GM19452 (cell line): ENCODE measurements around the gene BTBD9.
"Not testable (repeated sequence)": the region's sequence is repeated elsewhere in the genome, so short reads cannot be mapped to it uniquely, and the experiment has no call there.

ENCODE experiments used
- ATAC-seq: cut with Tn5 transposase; IDR thresholded peaks from one replicate; pipeline ENCODE4 v1.9.1; 2021; ENCODE audit not compliant: unreplicated experiment

The BTBD9 gene

DNA sequence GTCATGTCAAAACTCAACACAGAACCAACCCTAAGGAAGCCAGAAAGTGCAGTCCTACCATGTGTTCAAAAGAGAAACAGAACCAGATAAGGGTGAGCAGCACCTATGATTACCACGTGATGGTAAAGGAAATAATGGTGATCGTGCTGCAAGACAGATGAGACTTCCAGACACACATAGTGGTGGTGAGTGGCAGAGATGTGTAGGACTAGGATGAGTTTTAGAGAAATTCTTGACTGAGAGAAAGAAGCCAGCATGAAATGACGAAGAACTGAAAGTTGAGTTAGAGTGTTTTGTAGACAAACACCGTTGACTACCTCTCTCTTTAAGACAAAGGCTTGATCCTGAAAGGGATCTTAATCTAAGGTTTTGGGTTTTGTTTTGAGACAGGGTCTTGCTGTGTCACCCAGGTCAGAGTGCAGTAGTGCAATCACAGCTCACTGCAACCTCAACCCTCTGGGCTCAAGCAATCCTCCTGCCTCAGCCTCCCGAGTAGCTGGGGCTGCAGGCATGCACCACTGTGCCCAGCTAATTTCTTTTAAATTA, 10.6 kb upstream of the BTBD9 start:
- no peak for ATAC-seq

DNA sequence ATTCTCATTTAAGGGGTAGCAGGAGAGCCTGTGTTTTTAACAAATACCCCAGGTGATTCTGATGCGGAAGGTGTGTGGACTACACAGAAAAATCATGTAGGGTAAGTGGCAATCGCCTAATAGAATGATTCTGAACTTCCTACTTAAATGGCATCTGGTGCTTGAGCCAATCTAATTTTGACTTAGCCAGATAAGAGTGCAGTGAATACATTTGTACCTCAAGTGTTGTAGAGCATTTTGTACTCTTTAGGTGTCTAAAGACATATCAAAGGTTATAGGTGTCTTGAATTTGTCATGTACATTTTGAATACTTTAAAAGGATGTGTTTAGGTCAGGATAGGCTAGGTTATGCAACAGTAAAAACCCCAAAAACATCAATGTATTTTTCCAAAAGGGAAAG, 10.0 kb upstream of the BTBD9 start:
- ATAC-seq, result no peak

DNA sequence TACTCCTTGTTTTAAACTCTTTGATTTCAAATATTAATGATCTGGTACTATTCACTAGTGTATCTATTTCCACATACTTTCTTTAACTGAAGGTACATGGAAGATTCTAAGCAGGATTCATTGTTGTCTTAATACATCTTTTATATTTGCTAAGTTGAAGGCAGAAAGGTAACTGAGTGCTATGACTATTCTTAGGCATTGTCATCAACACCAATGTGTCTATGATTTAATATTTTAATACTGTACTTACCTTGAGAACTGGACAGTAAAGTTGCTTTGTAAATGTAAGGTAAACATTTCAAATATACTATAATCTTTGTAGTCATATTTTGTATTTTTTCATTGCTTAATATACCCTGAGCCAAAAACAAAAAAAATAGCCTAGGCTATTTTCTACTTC, 8.9 kb upstream of the BTBD9 start:
- no peak for ATAC-seq

DNA sequence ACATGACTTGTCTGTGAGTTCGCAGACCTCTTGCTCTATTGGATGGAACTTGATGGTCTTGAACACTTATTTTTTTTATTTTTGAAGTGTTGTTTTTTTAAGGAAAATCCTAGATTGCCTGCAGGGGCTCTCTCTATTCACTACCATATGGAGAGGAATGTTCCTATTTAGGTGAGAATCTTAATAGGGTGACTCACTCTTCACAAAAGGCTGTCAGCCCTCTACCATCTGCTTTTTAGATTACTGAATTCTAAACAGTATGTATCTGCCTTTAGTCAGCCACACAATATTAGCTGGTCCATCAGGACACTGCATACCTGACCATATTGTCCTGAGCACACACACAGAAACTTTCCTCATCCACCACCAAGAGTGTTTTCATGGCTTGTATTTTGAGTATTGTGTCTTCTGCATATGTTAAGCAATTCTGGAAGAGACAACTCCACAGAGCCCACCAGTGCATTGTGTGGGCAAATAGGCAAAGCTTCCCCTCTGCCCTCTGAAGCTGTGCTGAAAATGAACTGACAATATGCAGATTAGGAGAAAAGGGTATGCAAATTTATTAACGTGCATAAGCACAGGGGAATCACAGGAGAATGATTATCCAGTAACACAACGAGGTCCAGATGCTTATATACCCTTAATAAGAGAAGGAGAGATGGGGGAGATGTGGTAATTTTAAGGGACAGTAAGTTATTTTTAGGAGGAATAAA, 6.6 kb upstream of the BTBD9 start:
- ATAC-seq, result no peak

- ATAC-seq, result no peak
These were observed 5.2 kb upstream of the BTBD9 start for GRCh38 chr6:38644951-38645350.

DNA sequence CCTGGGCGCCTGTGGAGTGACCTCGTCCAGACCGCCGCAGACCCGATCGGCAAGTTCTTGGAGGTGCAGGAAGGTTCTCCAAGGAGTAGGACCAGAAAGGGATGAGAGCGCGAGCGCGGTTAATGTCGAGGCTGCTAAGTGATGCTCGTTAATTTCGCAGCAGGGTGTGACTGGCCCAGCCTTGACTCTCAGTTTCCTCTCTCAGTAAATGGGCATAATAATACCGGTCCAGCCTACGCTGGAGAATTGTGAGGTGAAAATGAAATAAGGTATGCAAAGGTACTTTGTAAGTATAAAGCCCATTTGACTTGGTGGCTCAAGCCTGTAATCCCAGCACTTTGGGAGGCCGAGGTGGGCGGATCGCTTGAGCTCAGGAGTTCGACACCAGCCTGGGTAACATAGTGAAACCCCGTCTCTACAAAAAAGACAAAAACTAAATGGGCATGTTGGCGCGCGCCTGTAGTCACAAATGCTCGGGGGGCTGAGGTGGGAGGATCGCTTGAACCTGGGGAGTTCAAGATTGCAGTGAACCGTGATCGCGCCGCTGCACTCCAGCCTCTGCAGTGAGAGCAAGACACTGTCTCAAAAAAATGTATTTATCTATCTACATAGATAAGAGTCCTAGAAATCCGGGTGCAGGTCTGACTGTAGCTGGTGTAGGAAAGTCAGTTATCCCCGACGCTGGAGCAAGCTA, 634 bp upstream of the BTBD9 start:
- no peak for ATAC-seq

- ATAC-seq, result peak; percentile 13
These were observed 710 bp downstream of the BTBD9 start for GRCh38 chr6:38638941-38639497.

GRCh38 chr6:38637756-38638155, 2.0 kb downstream of the BTBD9 start:
- ATAC-seq, result no peak

GRCh38 chr6:38636027-38636426, 3.7 kb downstream of the BTBD9 start:
- ATAC-seq, result no peak

- ATAC-seq, result no peak
These were observed 5.2 kb downstream of the BTBD9 start for GRCh38 chr6:38634518-38634917.

- ATAC-seq, result no peak
These were observed 7.2 kb downstream of the BTBD9 start for GRCh38 chr6:38632490-38632889.

DNA sequence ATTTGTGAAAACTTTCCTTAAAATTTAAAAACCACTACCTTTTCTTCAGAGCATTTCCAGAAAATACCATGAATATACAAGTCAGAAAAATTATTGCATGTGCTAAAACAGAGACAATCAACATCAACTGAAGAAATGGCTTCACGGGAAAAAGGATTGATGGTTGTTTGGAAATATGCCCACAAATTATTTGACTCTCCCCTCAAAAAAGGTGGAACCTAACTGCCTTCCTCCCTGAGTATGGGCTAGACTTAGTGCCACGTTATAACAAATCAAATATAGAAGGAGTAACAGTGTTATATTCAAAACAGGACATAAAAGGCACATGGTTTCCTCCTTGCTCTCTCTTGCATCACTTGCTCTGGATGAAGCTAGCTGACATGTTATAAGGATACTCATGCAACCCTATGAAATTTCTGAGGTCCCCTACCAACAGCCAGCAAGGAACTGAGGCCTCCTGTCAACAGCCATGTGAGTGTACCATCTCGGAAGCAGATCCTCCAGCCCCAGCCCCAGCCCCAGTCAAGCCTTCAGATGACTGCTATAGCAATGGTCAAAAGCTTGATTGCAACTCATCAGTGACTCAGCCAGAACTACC, 8.4 kb downstream of the BTBD9 start:
- no peak for ATAC-seq

DNA sequence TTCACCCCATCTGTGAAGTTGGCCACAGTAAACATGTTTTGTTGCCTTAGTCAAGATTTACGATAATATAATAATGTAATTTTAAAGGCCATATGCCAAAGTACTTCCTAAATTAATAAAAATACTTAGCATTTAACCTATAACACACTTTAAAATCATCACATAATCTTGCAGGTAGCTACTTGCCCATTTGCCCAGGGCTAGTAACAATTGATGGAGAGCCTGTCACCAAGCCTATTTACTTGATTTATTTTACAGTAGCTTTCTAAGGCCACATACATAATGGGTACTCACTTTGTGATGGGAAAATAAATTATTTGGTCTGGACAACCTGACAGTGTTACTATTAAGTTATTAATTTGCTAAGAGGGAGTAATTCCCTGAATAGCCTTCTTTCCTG, 14.5 kb downstream of the BTBD9 start:
- ATAC-seq, result no peak

DNA sequence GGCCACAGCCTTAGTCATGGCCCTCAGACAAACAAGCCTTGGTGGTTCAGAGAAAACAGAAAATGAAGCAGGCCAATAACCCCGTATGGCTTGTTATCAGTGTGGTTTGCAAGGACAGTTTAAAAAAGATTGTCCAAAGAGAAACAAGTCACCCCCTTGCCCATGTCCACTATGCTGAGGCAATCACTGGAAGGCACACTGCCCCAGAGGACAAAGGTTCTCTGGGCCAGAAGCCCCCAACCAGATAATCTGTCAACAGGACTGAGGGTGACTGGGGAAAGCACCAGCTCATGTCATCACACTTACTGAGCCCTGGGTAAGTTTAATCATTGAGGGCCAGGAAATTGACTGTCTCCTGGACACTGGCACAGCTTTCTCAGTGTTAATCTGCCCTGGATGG, 20.4 kb downstream of the BTBD9 start:
- not testable (repeated sequence) for ATAC-seq

DNA sequence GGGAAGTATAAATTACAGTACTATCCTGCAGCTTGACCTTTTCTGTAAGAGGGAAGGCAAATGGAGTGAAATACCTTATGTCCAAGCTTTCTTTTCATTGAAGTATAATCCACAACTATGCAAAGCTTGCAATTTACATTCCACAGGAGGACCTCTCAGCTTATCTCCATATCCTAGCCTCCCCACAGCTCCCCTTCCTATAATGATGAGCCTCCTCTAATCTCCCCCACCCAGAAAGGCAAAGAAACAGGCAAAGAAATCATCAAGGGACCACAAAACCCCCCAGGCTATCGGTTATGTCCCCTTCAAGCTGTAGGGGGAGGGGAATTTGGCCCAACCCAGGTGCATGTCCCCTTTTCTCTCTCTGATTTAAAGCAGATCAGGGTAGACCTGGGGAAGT, 21.4 kb downstream of the BTBD9 start:
- not testable (repeated sequence) for ATAC-seq

- no peak for ATAC-seq
These were observed 21.9 kb downstream of the BTBD9 start for GRCh38 chr6:38617856-38618255.

DNA sequence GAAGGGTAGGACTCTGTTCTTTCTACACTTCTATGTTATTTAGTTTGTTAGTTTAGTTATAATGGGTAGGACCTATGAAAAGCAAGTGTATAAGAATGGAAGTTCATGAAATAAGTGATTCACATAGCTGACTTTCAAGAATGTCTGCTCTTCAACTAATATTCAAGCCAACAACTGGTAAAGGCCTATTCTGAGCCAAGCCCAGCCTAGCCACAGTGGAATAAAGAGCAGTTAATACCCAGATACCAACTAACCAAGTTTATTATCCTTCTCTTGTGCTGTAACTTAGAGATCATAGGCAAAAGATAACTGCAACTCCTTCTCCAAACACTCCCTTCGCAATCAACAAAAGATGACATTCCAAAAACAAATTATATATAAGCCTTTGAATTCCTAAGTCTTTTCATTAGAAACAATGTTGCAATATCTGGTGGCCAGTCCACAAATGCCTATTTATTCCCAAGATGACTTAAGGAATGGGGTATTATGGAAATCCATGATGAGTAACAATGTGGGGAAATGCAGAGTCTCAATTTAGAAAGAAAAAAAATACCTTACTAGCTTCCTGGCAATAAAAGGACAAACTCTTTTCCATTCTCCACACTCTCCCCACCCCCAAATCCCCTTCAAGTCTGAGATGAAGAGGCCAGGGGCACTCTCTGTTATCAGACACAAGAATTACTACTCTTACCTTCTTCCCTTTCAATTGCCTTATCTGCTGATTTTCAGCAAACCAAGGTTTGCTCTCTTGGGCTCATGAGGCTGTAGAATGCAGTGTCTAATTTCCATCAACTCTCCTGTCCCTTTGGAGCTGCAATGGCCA, 27.4 kb downstream of the BTBD9 start:
- ATAC-seq, result no peak

- no peak for ATAC-seq
These were observed 29.6 kb downstream of the BTBD9 start for GRCh38 chr6:38610050-38610625.

- ATAC-seq, result no peak
These were observed 35.0 kb downstream of the BTBD9 start for GRCh38 chr6:38604700-38605099.

- ATAC-seq, result no peak
These were observed 35.8 kb downstream of the BTBD9 start for GRCh38 chr6:38603966-38604365.

GRCh38 chr6:38603496-38603895, 36.2 kb downstream of the BTBD9 start:
- no peak for ATAC-seq
